Karpas-422 (cell line): ENCODE results near the gene LAMA5. TPM values are rescaled to one million over a fixed set of nuclear protein-coding genes. Genes with fewer than 3 reads are reported as not detected.

ENCODE experiments used
- DNase-seq: peaks from one replicate; pipeline ENCODE4 v3.0.0-alpha.2; 2015
- H2AFZ ChIP-seq: fragments of 200-600 bp; sonication (generic); 2 replicates; pipeline ENCODE4 v1.6.1; 2014; ENCODE audit warnings: antibody characterized with exemption, low read length, mixed read lengths
- H3K27ac ChIP-seq: fragments of 200-600 bp; sonication (generic); 2 replicates; pipeline ENCODE4 v1.5.1; 2014; ENCODE audit warnings: mild to moderate bottlenecking, low read length, moderate library complexity
- H3K27me3 ChIP-seq: fragments of 200-600 bp; sonication (generic); 2 replicates; pipeline ENCODE4 v1.6.1; 2014; ENCODE audit warnings: low read length, mixed read lengths
- H3K36me3 ChIP-seq: fragments of 200-600 bp; sonication (generic); 2 replicates; pipeline ENCODE4 v1.6.1; 2014; ENCODE audit warnings: low read length, mixed read lengths; ENCODE audit not compliant: insufficient read depth
- H3K4me1 ChIP-seq: fragments of 200-600 bp; sonication (generic); 2 replicates; pipeline ENCODE4 v1.6.1; 2014; ENCODE audit warnings: mild to moderate bottlenecking, low read length, mixed read lengths
- H3K4me2 ChIP-seq: fragments of 200-600 bp; sonication (generic); 2 replicates; pipeline ENCODE4 v1.6.1; 2014; ENCODE audit warnings: low read length, low read depth, mild to moderate bottlenecking; ENCODE audit not compliant: poor library complexity, severe bottlenecking
- H3K4me3 ChIP-seq: fragments of 200-600 bp; sonication (generic); 2 replicates; pipeline ENCODE4 v1.5.1; 2014; ENCODE audit warnings: mild to moderate bottlenecking, antibody characterized with exemption, low read length, mixed read lengths
- H3K79me2 ChIP-seq: fragments of 200-600 bp; sonication (generic); 2 replicates; pipeline ENCODE4 v1.6.1; 2014; ENCODE audit warnings: mild to moderate bottlenecking, low read length, mixed read lengths
- H3K9ac ChIP-seq: fragments of 200-600 bp; sonication (generic); 2 replicates; pipeline ENCODE4 v1.6.0; 2014; ENCODE audit warnings: low read length
- H3K9me2 ChIP-seq: fragments of 200-600 bp; sonication (generic), shearing (Covaris generic); replicated peaks from 2 replicates; pipeline ENCODE4 v1.6.0; 2014; ENCODE audit warnings: mild to moderate bottlenecking, low read length, moderate library complexity; ENCODE audit not compliant: insufficient read depth
- H3K9me3 ChIP-seq: fragments of 300-700, 200-600 bp; sonication (generic); 2 replicates; pipeline ENCODE4 v1.6.1; 2014; ENCODE audit warnings: low read length, mixed read lengths
- H4K20me1 ChIP-seq: fragments of 200-600 bp; sonication (generic); 2 replicates; pipeline ENCODE4 v1.6.1; 2014; ENCODE audit warnings: mild to moderate bottlenecking, antibody characterized with exemption, low read length, low read depth; ENCODE audit not compliant: insufficient read depth
- total RNA-seq: library from RNA; depleted of rRNA; stranded (reverse); fragments of >200 nt; shearing (Covaris generic); gene quantifications from 2 replicates; pipeline ENCODE4 v1.2.3, GENCODE V29; 2014; ENCODE audit warnings: low replicate concordance

LAMA5 gene
- total RNA-seq, 1 experiment from 2014 or later = 17.5 TPM

- Histone ChIP-seq H3K4me2 (no peak overlapping the region), H3K4me3 (no peak overlapping the region), H3K79me2 (no peaks in the 10 kb centered on the region), H3K4me1 (peaks cover 26% of the 10 kb centered on the region), H3K36me3 (no peaks in the 10 kb centered on the region), H3K9me3 (no peaks in the 10 kb centered on the region), H3K27ac (no peak overlapping the region), H3K27me3 (no peaks in the 10 kb centered on the region), H3K9me2 (no peaks in the 10 kb centered on the region), H3K9ac (no peak overlapping the region), H2AFZ (no peak overlapping the region), H4K20me1 (peaks cover 11% of the 10 kb centered on the region; the same call in 1 of the 2 replicates)
- DNase-seq = no peak
Observed at GRCh38 chr20:62370115-62370806, 3.1 kb upstream of the LAMA5 start.

DNA sequence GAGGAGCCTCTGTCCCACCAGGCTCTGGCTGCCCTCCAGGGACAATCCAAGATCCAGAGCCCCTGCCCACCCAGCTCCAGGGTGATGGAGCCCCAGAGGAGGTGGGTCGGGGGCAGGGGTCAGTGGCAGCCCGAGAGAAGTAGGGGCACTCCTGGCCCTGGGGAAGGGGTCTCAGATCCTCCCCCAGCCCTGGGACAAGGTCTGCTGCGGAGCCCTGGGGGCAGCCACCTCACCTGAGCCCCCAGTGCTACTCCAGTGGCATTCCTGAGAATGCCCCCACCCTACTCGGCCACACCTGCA lies 2.7 kb upstream of the LAMA5 start:
- Histone ChIP-seq H3K36me3 (no peaks in the 10 kb centered on the region), H3K4me2 (no peak overlapping the region), H3K9ac (no peak overlapping the region), H3K27me3 (no peaks in the 10 kb centered on the region), H3K9me2 (no peaks in the 10 kb centered on the region), H4K20me1 (peaks cover 14% of the 10 kb centered on the region; the same call in 1 of the 2 replicates), H3K79me2 (no peaks in the 10 kb centered on the region), H3K27ac (no peak overlapping the region), H3K4me1 (peaks cover 26% of the 10 kb centered on the region), H2AFZ (no peak overlapping the region), H3K4me3 (no peak overlapping the region), H3K9me3 (no peaks in the 10 kb centered on the region)
- DNase-seq = no peak

DNA sequence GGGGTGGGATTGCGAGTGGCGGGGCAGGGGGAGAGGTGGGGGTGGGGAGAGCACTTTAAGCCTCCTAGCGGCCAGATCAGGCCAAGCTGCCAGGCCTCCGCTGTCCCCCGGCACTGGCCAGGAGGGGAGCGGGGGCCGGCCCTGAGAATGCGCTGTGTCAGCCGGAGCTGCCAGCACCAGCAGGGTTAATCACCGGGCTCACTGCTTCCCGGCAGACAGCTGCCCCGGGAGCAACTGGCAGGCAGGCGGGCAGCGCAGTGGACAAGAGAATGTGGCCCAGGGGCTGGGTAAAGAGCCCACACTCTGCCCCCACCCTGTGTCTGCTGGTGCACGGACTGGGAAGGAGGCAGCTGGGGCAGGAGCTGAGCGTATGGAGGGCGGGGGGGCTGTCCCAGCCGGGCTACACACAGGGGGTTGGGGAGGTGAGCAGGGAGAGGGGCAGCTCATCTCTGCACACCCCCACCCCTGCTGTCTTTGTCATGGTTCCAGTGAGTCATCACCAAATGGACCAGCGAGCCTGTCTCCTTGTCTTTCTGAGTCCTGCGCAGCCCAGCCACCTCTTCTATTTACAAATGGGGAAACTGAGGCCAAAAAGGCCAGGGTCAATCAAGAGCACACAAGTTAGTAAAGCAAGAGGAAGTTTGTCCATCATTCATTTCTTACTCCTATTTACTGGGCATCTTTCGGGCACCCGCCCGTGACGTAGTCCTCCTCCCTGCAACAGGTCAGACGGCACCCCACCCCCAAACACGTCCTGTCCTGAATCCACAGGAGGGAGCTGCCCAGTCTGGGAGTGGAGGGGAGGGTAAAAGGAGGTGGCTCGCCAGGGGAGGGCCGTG lies 2.1 kb upstream of the LAMA5 start:
- Histone ChIP-seq H3K27me3 (no peaks in the 10 kb centered on the region), H3K36me3 (no peaks in the 10 kb centered on the region)

GRCh38 chr20:62368392-62368975 lies 1.4 kb upstream of the LAMA5 start:
- no peak overlapping the region for H3K4me3 ChIP-seq
- H3K9me2 ChIP-seq = no peaks in the 10 kb centered on the region
- no peak overlapping the region for H3K27ac ChIP-seq
- no peaks in the 10 kb centered on the region for H3K9me3 ChIP-seq
- H3K4me2 ChIP-seq = peak overlapping the region; percentile 81
- no peaks in the 10 kb centered on the region for H3K79me2 ChIP-seq
- H3K27me3 ChIP-seq = no peaks in the 10 kb centered on the region
- H3K36me3 ChIP-seq = no peaks in the 10 kb centered on the region
- no peak overlapping the region for H2AFZ ChIP-seq
- H3K9ac ChIP-seq = 0 out of 2 replicates have a peak overlapping the region, but pooled peaks have one; percentile 5
- DNase-seq = no peak
- H3K4me1 ChIP-seq = peaks cover 26% of the 10 kb centered on the region
- peaks cover 25% of the 10 kb centered on the region; the same call in 1 of the 2 replicates for H4K20me1 ChIP-seq

More for the DNA sequence above, 2.1 kb upstream of the LAMA5 start:
- H3K79me2 ChIP-seq = no peaks in the 10 kb centered on the region
- H3K9me3 ChIP-seq = no peaks in the 10 kb centered on the region
- H4K20me1 ChIP-seq = peaks cover 19% of the 10 kb centered on the region; the same call in 1 of the 2 replicates
- no peak overlapping the region for H2AFZ ChIP-seq
- no peak overlapping the region for H3K9ac ChIP-seq
- no peak overlapping the region for H3K27ac ChIP-seq
- no peak overlapping the region for H3K4me2 ChIP-seq
- no peaks in the 10 kb centered on the region for H3K9me2 ChIP-seq
- DNase-seq = no peak
- no peak overlapping the region for H3K4me3 ChIP-seq
- H3K4me1 ChIP-seq = peaks cover 26% of the 10 kb centered on the region

- Histone ChIP-seq H4K20me1 (peaks cover 25% of the 10 kb centered on the region; the same call in 1 of the 2 replicates), H3K79me2 (no peaks in the 10 kb centered on the region), H3K4me2 (peak overlapping the region; percentile 81), H3K36me3 (no peaks in the 10 kb centered on the region), H2AFZ (no peak overlapping the region), H3K9me3 (no peaks in the 10 kb centered on the region), H3K4me1 (peaks cover 26% of the 10 kb centered on the region), H3K9me2 (no peaks in the 10 kb centered on the region), H3K4me3 (peak overlapping the region; percentile 53; the same call in 1 of the 2 replicates), H3K27me3 (no peaks in the 10 kb centered on the region), H3K9ac (peak overlapping the region; percentile 55), H3K27ac (no peak overlapping the region)
- peak; percentile 56 for DNase-seq
Observed at GRCh38 chr20:62367633-62368391, 700 bp upstream of the LAMA5 start.

- no peak overlapping the region for H3K27ac ChIP-seq
- peaks cover 26% of the 10 kb centered on the region for H3K4me1 ChIP-seq
- H3K36me3 ChIP-seq = no peaks in the 10 kb centered on the region
- H3K9me2 ChIP-seq = no peaks in the 10 kb centered on the region
- no peaks in the 10 kb centered on the region for H3K79me2 ChIP-seq
- H3K4me3 ChIP-seq = peak overlapping the region; percentile 69
- H3K9me3 ChIP-seq = no peaks in the 10 kb centered on the region
- peak overlapping the region; percentile 81 for H3K4me2 ChIP-seq
- H3K27me3 ChIP-seq = no peaks in the 10 kb centered on the region
- peak overlapping the region; percentile 69 for H3K9ac ChIP-seq
- H4K20me1 ChIP-seq = peaks cover 25% of the 10 kb centered on the region; the same call in 1 of the 2 replicates
- peak; percentile 56 for DNase-seq
- peak overlapping the region; percentile 48; the same call in 1 of the 2 replicates for H2AFZ ChIP-seq
Observed at GRCh38 chr20:62366370-62367135, 559 bp downstream of the LAMA5 start.

DNA sequence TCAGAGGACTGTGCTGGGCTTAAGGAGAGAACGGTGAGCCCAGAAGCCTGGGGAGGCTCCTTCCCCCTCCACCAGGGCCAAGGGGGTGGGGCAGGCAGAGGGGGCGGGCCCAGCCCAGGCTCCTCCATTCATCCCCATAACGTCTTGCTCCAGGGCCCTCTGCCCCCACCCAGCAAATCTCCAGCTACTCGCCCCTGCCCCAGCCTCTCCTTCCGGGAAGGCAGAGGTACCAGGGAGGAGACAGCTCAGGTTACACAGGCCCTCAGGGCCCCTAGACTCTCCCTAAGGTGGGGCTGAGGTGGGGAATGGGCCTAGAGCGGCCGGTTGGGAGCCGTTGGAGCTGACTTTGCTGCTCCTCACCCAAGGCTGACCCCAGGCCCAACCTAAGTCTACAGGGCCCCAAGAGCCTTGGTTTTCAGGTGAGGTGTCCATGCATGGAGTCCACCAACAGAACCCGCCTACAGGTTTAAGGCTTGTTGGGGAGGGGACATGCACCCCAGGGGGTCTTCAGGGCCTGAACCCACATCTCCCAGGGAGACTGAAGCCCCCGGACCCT lies 1.2 kb downstream of the LAMA5 start:
- no peaks in the 10 kb centered on the region for H3K9me3 ChIP-seq
- peaks cover 25% of the 10 kb centered on the region; the same call in 1 of the 2 replicates for H4K20me1 ChIP-seq
- H3K27ac ChIP-seq = no peak overlapping the region
- H3K4me2 ChIP-seq = peak overlapping the region; percentile 81
- peak; percentile 60 for DNase-seq
- no peak overlapping the region; the same call in 1 of the 2 replicates for H3K9ac ChIP-seq
- no peaks in the 10 kb centered on the region for H3K27me3 ChIP-seq
- peaks cover 26% of the 10 kb centered on the region for H3K4me1 ChIP-seq
- no peaks in the 10 kb centered on the region for H3K79me2 ChIP-seq
- no peaks in the 10 kb centered on the region for H3K36me3 ChIP-seq
- no peak overlapping the region for H2AFZ ChIP-seq
- no peaks in the 10 kb centered on the region for H3K9me2 ChIP-seq
- peak overlapping the region; percentile 69 for H3K4me3 ChIP-seq
